ENCODE results near the gene PPP1R3E.

Gene PPP1R3E

GRCh38 chr14:23259426-23259825, 43.2 kb downstream of the PPP1R3E start:
- no peak for TF ChIP-seq CTCF (IDR thresholded peaks at IDR 0.05; ENCODE audit: extremely low read depth, insufficient read depth, missing control alignments)
- DNase-seq (ENCODE audit: low spot score): no peak
- in situ Hi-C loops (cut with MboI; ENCODE audit: low pct_unique_long_range_greater_than_20kb, low sequenced_read_pairs, unreplicated experiment): no loop called here

GRCh38 chr14:23258256-23258655, 44.4 kb downstream of the PPP1R3E start:
- no peak for DNase-seq (ENCODE audit: low spot score)
- in situ Hi-C loops (cut with MboI; ENCODE audit: low pct_unique_long_range_greater_than_20kb, low sequenced_read_pairs, unreplicated experiment): no loop called here
- no peak for TF ChIP-seq CTCF (IDR thresholded peaks at IDR 0.05; ENCODE audit: extremely low read depth, insufficient read depth, missing control alignments)

- no peak for TF ChIP-seq CTCF (IDR thresholded peaks at IDR 0.05; ENCODE audit: extremely low read depth, insufficient read depth, missing control alignments)
- DNase-seq (ENCODE audit: low spot score): no peak
- in situ Hi-C loops (cut with MboI; ENCODE audit: low pct_unique_long_range_greater_than_20kb, low sequenced_read_pairs, unreplicated experiment): no loop called here
Observed at GRCh38 chr14:23252420-23253333, 50.0 kb downstream of the PPP1R3E start.

GRCh38 chr14:23252006-23252405, 50.7 kb downstream of the PPP1R3E start:
- no peak for TF ChIP-seq CTCF (IDR thresholded peaks at IDR 0.05; ENCODE audit: extremely low read depth, insufficient read depth, missing control alignments)
- in situ Hi-C loops (cut with MboI; ENCODE audit: low pct_unique_long_range_greater_than_20kb, low sequenced_read_pairs, unreplicated experiment): no loop called here
- no peak for DNase-seq (ENCODE audit: low spot score)

- no peak for DNase-seq (ENCODE audit: low spot score)
- no peak for TF ChIP-seq CTCF (IDR thresholded peaks at IDR 0.05; ENCODE audit: extremely low read depth, insufficient read depth, missing control alignments)
- in situ Hi-C loops (cut with MboI; ENCODE audit: low pct_unique_long_range_greater_than_20kb, low sequenced_read_pairs, unreplicated experiment): no loop called here
Observed at GRCh38 chr14:23249824-23250223, 52.8 kb downstream of the PPP1R3E start.

GRCh38 chr14:23248601-23249000, 54.1 kb downstream of the PPP1R3E start:
- TF ChIP-seq CTCF (IDR thresholded peaks at IDR 0.05; ENCODE audit: extremely low read depth, insufficient read depth, missing control alignments): no peak
- in situ Hi-C loops (cut with MboI; ENCODE audit: low pct_unique_long_range_greater_than_20kb, low sequenced_read_pairs, unreplicated experiment): no loop called here
- DNase-seq (ENCODE audit: low spot score): no peak

All from GM13977 (cell line).